Chondrocyte (in vitro differentiated cells): Measurements from ENCODE around the gene TPPP. TPM values are rescaled to one million over a fixed set of nuclear protein-coding genes. Genes with fewer than 3 reads are reported as not detected.
"Not testable (repeated sequence)": the region's sequence is repeated elsewhere in the genome, so short reads cannot be mapped to it uniquely, and the experiment has no call there.

Experiments used
- DNase-seq: peaks from one replicate; pipeline ENCODE4 v3.0.0; 2021; ENCODE audit warnings: mixed read lengths, low spot score
- H3K27ac Mint-ChIP-seq: one replicate; pipeline ENCODE4 v1.8.0; 2021; ENCODE audit warnings: mild to moderate bottlenecking, moderate library complexity, mixed read lengths; ENCODE audit not compliant: unreplicated experiment
- H3K27me3 Mint-ChIP-seq: 2 replicates; pipeline ENCODE4 v1.8.0; 2021; ENCODE audit warnings: low read depth, mixed read lengths
- H3K36me3 Mint-ChIP-seq: 2 replicates; pipeline ENCODE4 v1.8.0; 2021; ENCODE audit warnings: low read depth, mixed read lengths
- H3K4me1 Mint-ChIP-seq: 2 replicates; pipeline ENCODE4 v1.8.0; 2021; ENCODE audit warnings: low read depth, mild to moderate bottlenecking, mixed read lengths
- H3K4me3 Mint-ChIP-seq: one replicate; pipeline ENCODE4 v1.8.0; 2021; ENCODE audit warnings: mild to moderate bottlenecking, moderate library complexity, mixed read lengths; ENCODE audit not compliant: unreplicated experiment
- H3K9me3 Mint-ChIP-seq: 2 replicates; pipeline ENCODE4 v1.8.0; 2021; ENCODE audit warnings: low read depth, mixed read lengths
- long read RNA-seq: library from polyadenylated mRNA; stranded (forward); transcript quantifications from one replicate; pipeline ENCODE4 v2.0.0, GENCODE V29; 2021
- total RNA-seq: library from RNA; stranded (reverse); gene quantifications from 3 replicates; pipeline ENCODE4 v1.2.1, GENCODE V29; 2021
- TF ChIP-seq, protein P1 (sequence below): fragments of 200-600 bp; sonication (generic); IDR thresholded peaks from 2 replicates; pipeline ENCODE4 v1.5.0; 2021; ENCODE audit warnings: antibody characterized with exemption, mild to moderate bottlenecking, moderate library complexity

TPPP gene
- total RNA-seq: 0.07 to 0.70 TPM (median 0.56 TPM) in 3 replicates
- long read RNA-seq, full-length matches to known transcripts: 1 of 2 reads
- long read RNA-seq, partial matches to known transcripts: 0 of 2 reads
- long read RNA-seq, other reads (novel, unspliced or antisense): 1 of 2 reads

DNA sequence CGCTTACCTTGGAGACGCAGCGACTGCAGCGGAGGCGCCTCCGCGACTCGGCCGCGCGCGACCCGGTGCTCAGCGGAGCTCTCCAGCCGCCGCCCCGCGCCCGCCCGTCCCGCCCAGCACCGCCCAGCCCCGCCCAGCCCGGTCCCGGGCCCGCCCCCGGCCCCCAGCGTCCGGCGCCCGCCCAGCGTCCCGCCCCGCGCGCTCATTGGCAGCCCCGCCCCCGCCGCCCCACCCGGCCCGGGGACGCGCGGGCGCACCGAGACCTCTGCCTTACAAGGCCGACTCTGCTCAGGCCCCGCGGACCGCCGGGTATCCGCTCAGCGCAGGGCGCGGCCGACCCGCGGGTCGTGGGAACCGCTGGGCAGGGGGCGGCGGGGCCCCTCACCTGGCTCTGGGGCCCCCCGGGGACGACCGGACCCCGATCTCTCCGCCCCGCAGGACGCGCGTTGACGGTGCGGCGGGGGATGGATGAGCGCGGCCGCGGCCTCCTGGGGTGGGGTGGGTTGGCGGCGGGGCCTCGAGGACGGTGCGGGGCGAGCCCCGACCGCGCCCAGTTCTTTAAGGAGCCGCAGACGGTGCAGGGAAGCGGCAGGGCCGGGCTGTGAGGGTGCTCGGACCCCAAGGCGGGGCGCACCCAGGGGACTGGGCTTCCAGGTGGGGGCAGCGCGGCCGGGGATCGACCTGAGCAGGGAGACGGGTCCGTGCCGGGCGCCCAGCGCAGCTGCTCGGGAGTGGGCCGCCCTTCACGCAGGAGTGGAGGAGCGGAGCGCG lies at the start of gene TPPP:
Gene TPPP, minus strand, starts transcription at position 82 of the 771 bp plus-strand sequence. CDS start 15,292 bp downstream, outside the sequence.
- H3K27me3 Mint-ChIP-seq, H3K27ac Mint-ChIP-seq, H3K36me3 Mint-ChIP-seq, H3K4me1 Mint-ChIP-seq, H3K4me3 Mint-ChIP-seq: not testable (repeated sequence)
- peak; percentile 84 for DNase-seq
- H3K9me3 Mint-ChIP-seq: peaks cover 11% of the 10 kb centered on the region

- not testable (repeated sequence) for DNase-seq, H3K9me3 Mint-ChIP-seq, H3K4me1 Mint-ChIP-seq, H3K36me3 Mint-ChIP-seq, H3K27ac Mint-ChIP-seq, H3K4me3 Mint-ChIP-seq
- peaks cover 18% of the 10 kb centered on the region for H3K27me3 Mint-ChIP-seq
These were observed 49.1 kb upstream of the TPPP start for GRCh38 chr5:742276-742675.

DNA sequence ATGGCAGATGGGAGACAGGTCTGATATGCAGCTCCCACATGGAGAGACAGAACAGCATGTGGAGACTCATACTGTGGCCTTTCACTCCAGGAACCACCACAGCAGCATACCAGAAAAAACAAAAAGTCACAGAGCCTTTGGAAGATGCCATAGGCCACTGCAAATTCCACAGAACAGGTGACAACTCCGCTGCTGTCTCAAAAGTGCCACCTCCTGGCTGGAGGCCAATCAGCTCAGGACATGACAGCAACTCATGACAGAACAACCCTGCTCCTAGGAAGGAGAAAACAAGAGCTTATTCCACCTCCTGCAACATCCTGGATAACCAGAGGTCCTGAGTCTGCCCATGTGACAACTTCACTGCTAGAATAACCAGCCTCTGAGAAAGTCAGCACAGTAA lies 41.0 kb upstream of the TPPP start:
- H3K4me3 Mint-ChIP-seq, H3K4me1 Mint-ChIP-seq, H3K36me3 Mint-ChIP-seq, H3K9me3 Mint-ChIP-seq, DNase-seq, H3K27ac Mint-ChIP-seq: not testable (repeated sequence)
- H3K27me3 Mint-ChIP-seq: peaks cover 41% of the 10 kb centered on the region

DNA sequence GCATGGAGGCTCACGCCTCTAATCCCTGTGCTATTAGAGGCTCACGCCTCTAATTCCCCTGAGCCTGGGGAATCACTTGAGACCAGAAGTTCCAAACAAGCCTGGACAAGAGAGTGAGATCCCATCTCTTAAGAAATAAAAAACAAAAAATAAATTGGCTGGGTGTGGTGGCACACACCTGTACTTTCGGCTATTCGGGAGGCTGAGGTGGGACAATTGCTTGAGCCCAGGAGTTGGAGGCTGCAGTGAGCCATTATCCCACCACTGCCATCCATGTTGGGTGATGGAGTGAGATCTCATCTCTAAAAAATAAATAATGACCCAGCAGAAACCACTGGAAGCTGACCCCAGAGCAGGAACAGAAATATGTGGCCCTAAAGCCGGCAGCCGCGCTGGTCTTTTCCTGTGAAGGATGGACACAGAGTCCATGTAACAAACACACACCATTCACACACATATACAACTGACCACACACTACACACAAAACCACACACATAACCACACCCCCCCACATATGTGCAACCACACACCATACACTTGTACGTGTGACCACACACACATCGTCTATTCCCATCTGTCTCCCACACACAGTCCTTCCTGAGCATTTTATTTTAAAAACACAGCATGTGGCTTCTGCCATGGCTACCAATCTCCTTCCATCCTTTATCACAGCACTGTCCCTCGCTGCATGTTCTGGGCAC lies 39.8 kb upstream of the TPPP start:
- DNase-seq, H3K4me3 Mint-ChIP-seq, H3K27ac Mint-ChIP-seq, H3K4me1 Mint-ChIP-seq, H3K9me3 Mint-ChIP-seq, H3K36me3 Mint-ChIP-seq: not testable (repeated sequence)
- peaks cover 42% of the 10 kb centered on the region for H3K27me3 Mint-ChIP-seq

DNA sequence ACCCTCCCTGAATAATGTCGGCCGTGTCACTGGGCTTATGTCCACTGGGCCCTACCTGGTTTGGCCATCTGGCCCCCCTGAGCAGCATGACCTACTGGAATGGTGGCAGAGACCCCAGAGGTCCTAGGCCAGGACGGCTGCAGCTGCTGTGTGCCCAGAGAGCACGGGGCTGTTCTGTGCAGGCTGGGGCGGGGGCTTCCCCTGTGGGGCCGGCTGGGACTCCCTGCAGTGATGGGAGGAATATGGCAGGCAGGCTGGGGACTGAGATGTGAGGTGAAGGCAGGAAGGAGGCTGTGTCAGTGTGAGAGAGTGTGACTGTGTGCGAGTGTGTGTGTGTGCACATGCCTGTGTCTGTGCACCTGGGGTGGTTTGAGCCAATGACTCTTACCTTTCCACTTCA lies 36.1 kb upstream of the TPPP start:
- H3K27me3 Mint-ChIP-seq: peaks cover 31% of the 10 kb centered on the region
- not testable (repeated sequence) for H3K9me3 Mint-ChIP-seq, DNase-seq, H3K4me1 Mint-ChIP-seq, H3K27ac Mint-ChIP-seq, H3K4me3 Mint-ChIP-seq, H3K36me3 Mint-ChIP-seq

DNA sequence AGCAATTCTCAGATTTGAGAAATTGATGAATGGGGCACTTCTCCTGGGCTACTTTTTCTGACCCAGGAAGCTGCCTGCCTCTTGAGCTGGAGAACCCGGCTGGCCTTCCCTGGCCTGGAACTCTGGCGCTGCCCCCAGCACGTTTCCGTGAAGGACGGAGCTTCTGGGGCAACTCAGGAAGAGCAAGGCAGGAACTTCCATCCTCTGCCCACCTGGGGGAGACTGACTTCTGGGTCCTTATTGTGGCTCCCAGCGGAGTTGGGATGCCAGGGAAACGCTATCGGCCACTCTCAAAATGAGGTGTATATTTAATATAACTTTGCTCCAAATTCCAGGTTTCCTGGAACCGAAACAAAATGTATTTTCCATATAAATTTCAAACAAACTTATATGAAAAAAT lies 33.9 kb upstream of the TPPP start:
- H3K4me3 Mint-ChIP-seq, H3K4me1 Mint-ChIP-seq, DNase-seq, H3K9me3 Mint-ChIP-seq, H3K36me3 Mint-ChIP-seq, H3K27ac Mint-ChIP-seq: not testable (repeated sequence)
- peaks cover 20% of the 10 kb centered on the region for H3K27me3 Mint-ChIP-seq
- TF ChIP-seq, protein P1, sequence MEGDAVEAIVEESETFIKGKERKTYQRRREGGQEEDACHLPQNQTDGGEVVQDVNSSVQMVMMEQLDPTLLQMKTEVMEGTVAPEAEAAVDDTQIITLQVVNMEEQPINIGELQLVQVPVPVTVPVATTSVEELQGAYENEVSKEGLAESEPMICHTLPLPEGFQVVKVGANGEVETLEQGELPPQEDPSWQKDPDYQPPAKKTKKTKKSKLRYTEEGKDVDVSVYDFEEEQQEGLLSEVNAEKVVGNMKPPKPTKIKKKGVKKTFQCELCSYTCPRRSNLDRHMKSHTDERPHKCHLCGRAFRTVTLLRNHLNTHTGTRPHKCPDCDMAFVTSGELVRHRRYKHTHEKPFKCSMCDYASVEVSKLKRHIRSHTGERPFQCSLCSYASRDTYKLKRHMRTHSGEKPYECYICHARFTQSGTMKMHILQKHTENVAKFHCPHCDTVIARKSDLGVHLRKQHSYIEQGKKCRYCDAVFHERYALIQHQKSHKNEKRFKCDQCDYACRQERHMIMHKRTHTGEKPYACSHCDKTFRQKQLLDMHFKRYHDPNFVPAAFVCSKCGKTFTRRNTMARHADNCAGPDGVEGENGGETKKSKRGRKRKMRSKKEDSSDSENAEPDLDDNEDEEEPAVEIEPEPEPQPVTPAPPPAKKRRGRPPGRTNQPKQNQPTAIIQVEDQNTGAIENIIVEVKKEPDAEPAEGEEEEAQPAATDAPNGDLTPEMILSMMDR: peak; percentile 8

GRCh38 chr5:723865-724264 lies 30.7 kb upstream of the TPPP start:
- Mint-ChIP-seq H3K27me3 (peaks cover 32% of the 10 kb centered on the region), H3K9me3 (peaks cover 13% of the 10 kb centered on the region)
- H3K27ac Mint-ChIP-seq, H3K4me1 Mint-ChIP-seq, DNase-seq, H3K4me3 Mint-ChIP-seq, H3K36me3 Mint-ChIP-seq: not testable (repeated sequence)

DNA sequence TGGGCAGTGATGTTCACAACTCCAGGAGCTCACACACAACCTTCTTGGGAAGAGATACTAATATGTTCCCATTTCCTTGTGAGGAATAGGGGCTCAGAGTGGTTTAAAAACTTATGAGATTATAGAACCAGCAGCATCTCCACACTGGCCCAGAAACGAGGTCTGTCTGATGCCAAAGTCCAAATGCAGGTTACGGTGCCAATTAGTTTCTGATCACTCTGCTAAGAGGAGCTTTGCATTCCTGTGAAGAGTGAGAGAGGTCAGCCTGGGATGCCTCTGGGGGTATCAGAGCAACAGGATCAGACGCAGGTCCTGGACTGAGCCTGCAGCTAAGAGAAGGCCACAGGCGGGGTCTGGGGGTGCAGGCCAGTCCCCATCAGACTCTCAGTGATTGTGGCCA lies 30.2 kb upstream of the TPPP start:
- Mint-ChIP-seq H3K9me3 (peaks cover 18% of the 10 kb centered on the region), H3K27me3 (peaks cover 35% of the 10 kb centered on the region)
- not testable (repeated sequence) for H3K36me3 Mint-ChIP-seq, H3K4me1 Mint-ChIP-seq, H3K27ac Mint-ChIP-seq, DNase-seq, H3K4me3 Mint-ChIP-seq

GRCh38 chr5:719379-719778 lies 26.2 kb upstream of the TPPP start:
- not testable (repeated sequence) for DNase-seq, H3K27ac Mint-ChIP-seq, H3K36me3 Mint-ChIP-seq, H3K4me1 Mint-ChIP-seq, H3K4me3 Mint-ChIP-seq
- peaks cover 47% of the 10 kb centered on the region for H3K27me3 Mint-ChIP-seq
- H3K9me3 Mint-ChIP-seq: peaks cover 21% of the 10 kb centered on the region
